ENCODE measurements around the gene DLG2.

GRCh38 chr11:84408946-84409411 is 1218.2 kb downstream of the DLG2 start:
- TF ChIP-seq, protein P1, sequence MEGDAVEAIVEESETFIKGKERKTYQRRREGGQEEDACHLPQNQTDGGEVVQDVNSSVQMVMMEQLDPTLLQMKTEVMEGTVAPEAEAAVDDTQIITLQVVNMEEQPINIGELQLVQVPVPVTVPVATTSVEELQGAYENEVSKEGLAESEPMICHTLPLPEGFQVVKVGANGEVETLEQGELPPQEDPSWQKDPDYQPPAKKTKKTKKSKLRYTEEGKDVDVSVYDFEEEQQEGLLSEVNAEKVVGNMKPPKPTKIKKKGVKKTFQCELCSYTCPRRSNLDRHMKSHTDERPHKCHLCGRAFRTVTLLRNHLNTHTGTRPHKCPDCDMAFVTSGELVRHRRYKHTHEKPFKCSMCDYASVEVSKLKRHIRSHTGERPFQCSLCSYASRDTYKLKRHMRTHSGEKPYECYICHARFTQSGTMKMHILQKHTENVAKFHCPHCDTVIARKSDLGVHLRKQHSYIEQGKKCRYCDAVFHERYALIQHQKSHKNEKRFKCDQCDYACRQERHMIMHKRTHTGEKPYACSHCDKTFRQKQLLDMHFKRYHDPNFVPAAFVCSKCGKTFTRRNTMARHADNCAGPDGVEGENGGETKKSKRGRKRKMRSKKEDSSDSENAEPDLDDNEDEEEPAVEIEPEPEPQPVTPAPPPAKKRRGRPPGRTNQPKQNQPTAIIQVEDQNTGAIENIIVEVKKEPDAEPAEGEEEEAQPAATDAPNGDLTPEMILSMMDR (IDR thresholded peaks at IDR 0.05), result no peak
- TF ChIP-seq POLR2A (IDR thresholded peaks at IDR 0.05), result no peak
